Astrocyte (in vitro differentiated cells and primary cell): ENCODE data around the gene CASKIN2.

ENCODE experiments used
- CTCF ChIP-seq: IDR thresholded peaks from 2 replicates; pipeline ENCODE4 v1.5.1; 2011; ENCODE audit warnings: low read depth, mild to moderate bottlenecking, inconsistent platforms, low read length, moderate library complexity; ENCODE audit not compliant: insufficient read depth
- EZH2 ChIP-seq: IDR thresholded peaks from 2 replicates; pipeline ENCODE4 v1.6.1; 2012; ENCODE audit warnings: mild to moderate bottlenecking, low read length, inconsistent platforms; ENCODE audit not compliant: insufficient read depth

- TF ChIP-seq EZH2 (no peak), CTCF (no peak)
These were observed 28.9 kb upstream of the CASKIN2 start for GRCh38 chr17:75544250-75544649.
